ENCODE measurements around the gene ROBO4.

The ROBO4 gene

DNA sequence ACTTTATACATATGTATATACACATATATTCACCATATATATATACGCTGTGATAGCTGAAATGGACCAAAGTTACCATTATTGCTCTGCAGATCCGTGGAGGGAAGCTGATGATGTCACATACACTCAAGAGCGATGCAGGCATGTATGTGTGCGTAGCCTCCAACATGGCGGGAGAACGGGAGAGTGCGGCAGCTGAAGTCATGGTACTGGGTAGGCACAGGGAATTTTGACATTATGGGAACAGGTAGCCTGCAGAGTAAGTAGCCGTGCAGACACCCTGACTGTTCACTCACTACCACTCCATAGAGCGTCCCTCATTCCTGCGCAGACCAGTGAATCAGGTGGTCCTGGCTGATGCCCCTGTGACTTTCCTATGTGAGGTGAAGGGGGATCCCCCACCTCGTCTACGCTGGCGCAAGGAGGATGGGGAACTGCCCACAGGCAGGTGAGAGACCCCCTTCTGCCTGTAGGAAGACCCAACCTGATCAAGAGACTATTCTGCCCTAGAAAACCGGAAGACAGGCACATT lies 27.7 kb downstream of the ROBO4 start:
- DNase-seq: no peak

DNA sequence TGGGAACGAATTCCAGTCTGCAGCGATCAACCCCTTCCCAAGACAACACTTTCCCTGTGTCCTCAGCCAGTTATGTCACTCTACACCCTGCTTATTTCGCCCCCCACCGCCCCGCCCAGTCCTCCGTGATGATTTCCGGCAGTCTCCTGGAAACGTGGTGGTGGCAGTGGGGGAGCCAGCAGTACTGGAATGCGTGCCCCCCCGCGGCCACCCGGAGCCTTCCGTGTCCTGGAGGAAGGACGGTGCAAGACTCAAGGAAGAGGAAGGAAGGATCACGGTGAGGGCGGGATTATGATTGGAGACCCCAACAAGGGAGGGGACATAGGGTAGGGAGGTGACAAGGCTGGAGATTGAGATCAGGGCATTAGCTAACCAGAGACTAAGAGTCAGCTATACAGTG lies 28.3 kb downstream of the ROBO4 start:
- DNase-seq: no peak

DNA sequence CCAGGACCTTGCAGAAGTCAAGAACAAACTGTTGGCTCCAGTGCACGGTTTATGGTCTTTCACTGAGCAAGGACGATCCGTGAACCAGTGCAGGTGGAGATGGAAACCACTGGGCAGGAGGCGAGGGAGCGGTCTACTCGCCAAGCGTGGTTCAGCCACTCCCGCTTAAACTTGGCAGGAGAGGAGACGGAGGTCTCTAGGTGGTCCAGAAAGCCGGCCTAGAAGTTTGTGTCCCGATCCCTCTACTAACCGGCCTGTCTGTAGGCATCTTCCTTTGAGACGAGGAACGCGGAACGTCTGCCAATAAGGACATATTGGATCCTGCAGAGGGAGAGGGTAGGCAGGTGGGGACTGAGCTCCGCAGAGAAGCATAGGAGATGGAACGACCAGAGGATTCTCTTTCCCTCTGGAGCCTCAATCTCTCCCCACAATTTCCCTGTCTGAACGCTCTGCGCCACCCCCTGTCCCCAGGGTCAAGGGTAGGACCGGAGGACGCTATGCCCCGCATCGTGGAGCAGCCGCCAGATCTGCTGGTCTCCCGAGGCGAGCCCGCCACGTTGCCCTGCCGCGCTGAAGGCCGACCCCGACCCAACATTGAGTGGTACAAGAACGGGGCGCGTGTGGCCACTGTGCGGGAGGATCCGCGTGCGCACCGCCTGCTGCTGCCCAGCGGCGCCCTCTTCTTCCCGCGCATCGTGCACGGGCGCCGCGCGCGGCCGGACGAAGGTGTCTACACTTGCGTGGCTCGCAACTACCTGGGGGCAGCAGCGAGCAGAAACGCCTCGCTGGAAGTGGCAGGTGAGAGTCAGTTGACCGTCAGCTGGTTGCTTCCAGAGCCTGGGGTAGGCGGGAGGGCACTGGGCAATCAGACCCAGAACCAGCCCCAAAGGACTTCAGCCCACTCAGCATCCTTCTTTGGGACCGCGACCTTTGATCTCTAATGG lies 29.1 kb downstream of the ROBO4 start:
- no peak for DNase-seq

DNA sequence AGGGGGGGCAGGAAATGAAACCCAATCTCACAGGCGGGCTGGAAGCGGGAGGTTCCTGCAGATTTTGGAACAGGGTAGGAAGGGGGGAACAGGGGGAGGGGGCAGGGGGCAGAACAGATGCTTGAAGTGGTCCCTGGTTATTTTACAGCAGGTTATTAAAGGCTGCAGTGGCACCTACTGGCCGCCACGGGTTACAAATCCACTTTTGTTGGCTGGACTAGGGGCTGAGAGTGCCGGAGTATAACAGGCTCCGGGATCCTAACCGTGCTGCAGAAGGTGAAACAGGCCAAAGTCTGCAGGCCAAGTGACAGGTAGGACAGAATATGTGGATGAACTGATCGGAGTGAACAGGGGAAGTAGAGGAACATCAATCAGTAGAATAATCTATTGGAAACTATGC lies 30.0 kb downstream of the ROBO4 start:
- peak; percentile 58 for DNase-seq

DNA sequence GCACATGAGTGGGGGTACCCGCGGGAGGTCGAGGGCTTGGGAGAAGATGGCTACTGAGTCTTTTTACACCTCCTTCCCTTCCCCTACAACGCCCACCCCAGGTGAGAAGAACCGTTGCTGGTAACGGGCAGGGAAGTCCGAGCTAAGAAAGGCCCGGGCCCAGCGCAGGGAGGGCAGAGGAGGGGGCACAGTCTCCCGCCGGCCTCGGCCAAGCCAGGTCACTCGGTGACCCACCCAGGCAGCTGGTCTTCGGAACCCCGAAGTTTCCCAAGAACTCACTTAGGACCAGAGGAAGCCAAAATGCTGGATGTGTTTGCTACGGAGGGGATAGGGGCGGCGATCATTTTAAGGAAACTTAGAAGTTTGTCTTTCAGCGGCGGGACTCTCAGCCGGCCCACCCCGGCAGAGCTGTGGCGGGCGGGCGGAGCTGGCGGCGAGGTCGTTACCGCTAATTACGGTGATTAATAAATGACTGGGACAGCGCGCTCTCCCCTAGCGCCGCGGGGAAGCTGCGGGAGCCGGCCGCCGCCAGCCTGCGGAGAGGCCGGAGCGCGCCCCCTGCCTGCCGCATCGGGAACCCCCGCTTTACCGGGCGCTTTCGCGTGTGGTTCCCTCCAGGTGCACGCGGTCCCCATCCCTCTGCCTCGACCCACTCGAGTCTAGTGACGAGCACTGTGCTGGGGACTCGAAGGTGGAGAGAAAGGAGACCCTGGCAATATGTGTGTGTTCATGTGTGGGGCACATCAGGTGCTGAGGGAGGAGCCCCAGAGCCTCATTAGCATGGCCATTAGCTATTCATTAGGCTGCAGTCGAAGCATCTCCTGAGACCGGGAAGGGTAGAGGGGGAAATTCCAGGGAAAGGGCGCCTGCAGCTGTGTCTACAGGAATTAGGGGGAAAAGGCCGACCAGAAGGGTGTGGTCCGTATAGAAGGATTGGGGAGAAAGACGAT lies 31.5 kb downstream of the ROBO4 start:
- DNase-seq: no peak

DNA sequence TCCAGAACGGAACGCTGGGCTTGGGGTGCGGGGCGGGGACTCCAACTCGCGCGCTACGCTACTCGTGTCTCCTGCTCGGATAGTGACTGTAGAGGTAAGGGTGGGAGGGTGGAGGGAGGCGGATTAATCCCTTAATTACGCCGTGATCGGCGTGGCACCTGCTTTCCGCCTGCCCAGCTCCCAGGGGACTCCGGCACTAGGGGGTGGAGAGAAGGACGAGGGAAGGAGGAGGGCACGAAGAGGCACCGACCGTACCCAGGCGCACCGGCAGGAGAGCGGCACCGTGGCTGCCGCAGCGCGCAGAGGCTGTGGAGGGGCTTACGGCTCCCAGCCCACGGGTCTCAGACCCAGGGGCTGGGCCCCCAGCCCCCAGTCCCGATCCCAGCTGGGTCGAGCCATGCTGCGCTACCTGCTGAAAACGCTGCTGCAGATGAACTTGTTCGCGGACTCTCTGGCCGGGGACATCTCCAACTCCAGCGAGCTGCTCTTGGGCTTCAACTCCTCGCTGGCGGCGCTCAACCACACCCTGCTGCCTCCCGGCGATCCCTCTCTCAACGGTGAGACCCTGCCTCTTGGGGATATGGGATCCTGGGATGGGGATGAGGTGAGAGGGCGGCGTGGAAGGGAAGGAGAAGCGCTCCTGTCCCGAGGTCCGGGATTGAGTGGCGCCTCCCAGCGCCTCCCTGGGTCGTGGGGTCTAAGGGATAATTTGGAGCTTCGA lies 32.3 kb downstream of the ROBO4 start, which contains the start of gene ROBO3:
Gene ROBO3, plus strand, starts transcription at position 252 of the 721 bp plus-strand sequence. Its CDS starts 146 bp downstream, at position 398.
- no peak for DNase-seq

DNA sequence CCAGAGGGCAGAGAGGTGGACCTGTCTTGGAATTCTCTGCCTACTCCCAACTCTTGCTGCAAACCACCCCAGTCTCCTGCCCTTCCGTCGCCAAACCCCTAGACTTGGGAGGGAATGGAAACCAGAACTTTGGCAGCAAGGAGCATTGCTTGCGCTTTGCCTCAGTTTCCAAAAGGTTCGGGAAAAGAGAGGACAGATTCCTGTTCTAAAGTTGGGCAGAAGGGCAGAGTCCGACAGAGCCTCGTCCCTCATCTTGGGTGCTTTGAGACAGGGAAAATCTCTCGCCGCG lies 32.8 kb downstream of the ROBO4 start:
- DNase-seq: no peak

DNA sequence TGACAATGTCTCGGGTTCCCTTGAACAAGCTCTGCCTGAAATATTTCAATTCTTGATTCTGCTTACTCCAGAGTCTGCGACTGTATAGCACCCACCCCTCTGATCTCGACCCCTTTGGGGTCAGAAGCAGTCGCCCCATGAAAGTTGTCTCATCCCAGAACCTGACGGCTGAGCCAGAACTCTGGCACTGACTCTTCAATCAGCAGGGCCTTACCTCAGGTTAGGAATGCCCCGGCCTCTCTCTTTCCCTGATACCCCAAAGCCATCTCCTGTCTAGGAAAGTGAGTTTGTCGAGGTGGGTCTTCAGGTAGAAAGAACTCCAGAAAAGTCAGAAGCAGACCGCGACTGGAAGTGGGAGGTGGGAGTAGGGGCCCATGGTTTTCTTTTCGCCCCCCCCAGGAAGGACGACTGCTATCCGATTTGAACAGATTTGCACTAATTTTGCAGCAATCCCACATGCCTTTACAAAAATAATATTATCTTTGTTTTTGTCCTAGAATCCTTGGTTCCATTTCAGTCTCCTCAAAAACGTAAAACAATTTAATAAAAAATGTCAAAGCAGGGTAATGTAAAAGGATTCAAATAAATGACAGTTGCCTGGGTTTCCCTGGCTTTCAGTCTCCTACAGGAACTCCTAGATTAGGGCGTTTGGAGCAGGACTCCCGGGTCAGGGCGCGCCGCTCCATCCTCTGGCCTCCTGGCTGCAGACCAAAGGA lies 33.3 kb downstream of the ROBO4 start:
- no peak for DNase-seq

DNA sequence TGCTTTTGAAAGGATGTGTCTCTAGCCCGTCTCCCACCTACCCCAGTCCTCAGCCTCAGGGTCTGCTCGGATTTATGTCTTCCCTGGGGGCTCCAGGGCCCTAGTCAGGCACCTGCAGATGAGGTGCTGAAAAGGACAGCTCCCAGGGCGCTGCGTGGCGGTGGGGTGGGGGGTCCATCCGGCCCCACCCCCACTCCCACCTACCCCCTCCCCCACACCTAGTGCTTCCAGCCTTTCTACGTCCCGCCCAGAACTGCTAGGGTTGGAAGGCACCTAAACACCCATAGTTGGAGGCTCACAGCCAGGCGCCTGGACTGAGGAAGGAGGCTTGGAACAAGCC lies 33.9 kb downstream of the ROBO4 start:
- no peak for DNase-seq

DNA sequence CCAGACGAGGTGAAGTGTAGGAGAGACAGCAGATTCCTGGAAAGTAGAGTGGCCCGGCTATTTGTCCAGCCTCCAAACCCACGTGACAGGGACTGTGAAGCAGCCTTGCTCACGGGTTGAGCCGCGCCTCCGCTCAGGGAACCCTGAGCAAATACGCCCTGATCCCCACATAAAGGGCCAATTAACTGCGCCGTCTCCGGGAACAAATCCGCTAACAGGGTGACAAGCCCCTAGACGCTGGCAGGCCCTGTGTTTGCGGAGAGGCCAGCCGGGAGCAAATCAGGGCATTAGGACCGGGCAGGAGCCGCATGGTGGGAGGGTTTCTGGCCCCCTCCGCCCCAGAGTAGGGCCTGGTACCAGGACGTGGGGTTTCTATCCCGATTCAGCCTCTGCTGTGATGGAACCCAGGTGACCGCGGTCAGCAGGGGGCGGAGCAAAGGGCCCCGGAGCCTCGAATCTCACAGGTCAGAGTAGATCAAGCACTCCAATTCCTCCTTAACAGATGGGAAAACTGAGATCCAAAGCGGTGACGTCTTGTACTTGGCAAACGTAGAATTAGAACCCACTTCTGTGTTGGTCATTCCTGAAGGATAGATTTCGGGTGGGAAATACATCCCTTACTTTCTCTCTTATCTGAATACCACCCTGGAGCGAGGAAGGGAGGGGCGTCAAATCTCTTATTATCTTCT lies 34.4 kb downstream of the ROBO4 start:
- DNase-seq: no peak

DNA sequence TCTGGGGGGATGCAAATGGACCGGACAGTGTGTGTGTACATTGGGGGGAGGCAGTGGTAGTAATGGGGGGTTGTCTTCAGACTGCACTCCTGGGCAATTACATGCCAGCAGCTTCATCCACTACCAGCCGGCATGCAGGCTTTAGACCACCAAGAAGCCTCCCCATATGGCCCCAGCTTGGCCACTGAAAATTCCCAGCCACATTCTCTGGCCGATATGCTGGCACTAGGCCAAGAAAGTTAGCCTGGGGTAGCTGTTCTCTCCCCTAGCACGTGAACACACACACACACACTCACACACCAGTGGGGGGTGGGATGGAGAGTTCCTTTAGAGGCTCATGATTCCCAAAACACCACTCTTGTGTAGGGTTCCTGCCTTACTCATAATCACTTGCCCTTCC lies 36.0 kb downstream of the ROBO4 start:
- DNase-seq: no peak

DNA sequence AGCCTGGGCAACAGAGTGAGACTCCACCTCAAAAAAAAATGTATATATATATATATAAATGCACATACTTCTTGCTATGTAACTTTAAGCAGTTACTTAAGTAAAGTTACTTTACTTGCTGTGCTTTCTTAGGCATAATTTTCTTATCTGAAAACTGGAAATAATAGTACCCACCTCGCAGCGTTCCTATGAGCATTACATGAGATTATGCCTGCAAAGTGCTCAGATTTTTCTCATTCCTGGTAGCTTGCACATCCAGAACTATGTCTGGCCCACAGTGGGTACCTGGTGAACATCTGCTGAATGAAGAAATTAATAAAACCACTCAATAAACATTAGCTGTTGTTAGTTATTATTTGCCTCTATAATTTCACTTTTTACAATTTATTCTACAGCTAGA lies 38.5 kb downstream of the ROBO4 start:
- no peak for DNase-seq

DNA sequence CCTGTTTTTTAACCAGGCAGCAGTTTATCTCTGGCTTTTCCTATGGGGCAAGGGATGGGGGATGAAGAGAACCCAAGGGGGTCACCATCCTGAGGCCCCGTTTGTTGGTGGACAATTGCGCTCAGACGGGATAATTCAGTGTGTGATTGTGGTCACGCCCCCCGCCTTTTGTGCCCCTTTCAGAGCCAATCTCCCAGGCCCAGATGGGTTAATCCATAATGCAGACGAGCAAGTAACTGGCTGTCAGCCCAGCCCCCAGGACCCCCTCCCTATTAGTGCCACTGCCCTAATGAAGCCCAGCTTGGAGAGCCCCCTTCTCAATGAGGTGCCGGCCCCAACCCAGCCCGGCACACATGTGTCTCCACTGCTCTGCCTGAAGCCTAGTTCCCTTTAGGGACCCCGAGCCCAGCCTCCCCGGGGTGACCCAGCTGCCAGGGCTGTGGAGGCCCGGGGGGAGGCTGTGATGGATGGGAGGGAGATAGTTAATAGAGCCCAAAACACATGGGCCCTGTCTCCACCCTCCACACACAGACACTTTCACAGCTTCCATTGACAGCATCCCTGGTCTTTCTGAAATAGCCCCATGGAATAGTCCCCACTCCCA lies 51.5 kb downstream of the ROBO4 start:
- no peak for DNase-seq

DNA sequence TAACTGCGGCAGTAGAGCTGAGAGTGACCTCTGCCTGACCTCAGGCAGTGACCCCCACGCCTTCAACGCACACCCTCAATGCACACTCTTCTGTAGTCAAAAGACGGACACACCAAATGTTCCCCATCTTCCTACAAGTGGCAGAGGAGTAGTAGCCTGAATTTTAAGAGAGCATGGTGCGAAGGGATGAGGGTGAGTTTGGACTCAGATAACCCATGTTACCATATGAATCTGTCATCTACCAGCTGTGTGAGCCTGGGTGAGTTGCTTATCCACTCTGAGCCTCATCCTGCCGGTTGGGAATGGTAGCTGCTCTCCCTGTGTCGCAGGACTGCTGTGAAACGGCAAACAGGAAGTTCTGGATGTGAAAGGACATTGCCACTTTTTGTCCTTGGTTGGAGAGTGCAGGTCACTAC lies 53.0 kb downstream of the ROBO4 start:
- DNase-seq: no peak

DNA sequence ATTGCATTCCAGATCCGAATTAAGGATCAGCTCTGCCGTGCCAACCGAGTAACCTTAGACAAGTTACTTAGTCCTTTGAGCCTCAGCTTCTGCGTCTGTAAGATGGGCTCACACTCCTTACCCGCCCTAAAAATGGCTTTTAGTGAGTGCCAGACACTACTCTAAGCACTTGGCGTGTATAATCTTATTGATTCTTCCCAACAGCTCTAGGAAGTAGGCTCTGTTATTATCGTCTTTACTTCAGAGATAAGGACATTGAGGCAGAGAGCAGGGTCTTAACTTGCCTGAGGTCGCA lies 54.1 kb downstream of the ROBO4 start:
- no peak for DNase-seq

DNA sequence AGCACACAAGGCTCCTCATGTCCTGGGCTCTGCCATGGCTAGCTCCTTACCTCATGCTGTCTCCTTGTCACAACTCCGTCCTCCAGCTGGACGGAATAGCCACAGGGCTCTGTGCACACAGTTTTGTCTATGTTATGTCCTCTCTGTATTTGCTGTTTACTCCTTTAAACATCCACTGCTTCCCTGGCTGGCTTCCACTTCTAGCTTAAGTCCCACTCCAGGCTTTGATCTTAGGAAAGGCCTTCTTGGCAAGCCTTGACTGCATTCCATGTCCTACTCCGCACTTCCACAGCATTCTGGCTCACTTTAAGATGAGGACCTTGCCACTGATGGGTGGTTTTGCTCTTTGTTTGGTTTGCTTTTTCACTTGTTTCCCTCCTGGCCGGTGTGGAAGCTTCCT lies 55.4 kb downstream of the ROBO4 start:
- DNase-seq: no peak

DNA sequence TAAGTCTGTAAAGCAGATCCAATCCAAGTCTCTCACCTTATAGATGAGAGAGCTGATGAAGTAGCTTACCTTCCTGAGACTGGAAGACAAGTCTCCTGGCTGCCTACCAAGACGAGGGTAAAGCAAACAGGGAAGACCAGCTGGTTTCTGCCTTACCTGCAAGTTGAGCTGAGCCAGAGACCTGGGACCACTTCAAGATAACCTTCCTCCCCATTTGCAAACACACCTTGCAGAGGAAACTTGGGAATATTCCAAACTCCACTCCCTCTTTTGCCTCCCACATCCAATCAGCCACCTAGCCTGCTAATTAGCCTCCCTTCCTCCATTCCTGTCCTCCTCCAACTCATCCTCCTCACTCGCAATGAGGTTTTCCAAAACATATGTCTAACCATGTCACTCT lies 55.8 kb downstream of the ROBO4 start:
- DNase-seq: no peak

DNA sequence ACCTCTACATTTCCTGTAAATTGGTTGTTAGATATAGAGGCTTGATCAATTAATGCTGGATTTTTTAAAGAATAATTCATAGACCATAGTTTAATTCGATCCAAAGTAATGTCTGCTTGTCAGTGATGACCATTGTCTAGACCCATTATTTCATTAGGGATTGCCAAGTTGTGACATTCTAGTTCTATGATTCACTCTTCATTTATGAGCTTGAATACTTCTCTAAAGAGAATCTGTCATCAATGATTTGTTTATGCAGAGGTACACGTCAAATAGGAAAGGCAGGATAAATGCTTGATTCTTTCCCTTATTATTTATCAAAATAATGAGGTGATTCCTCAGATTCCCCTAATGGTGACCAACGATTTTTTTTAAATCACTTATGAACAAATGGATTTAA lies 56.5 kb downstream of the ROBO4 start:
- DNase-seq: no peak

DNA sequence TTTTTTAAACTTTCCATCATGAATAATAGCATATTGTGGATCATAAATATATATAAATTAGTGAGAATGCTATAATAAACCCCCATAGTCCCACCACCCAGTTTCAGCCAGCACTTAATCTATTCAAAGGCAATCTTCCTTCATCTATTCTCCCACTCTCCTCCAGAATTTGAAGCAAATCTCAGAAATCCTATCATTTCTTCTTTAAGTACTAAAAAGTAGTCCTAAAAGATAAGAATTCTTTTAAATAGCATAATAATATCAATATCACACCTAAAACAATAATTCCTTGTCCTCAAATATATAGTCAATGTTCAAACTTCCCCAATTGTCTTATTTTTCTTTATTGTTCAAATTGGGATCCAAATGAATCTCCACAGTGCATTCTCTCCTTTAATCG lies 57.0 kb downstream of the ROBO4 start:
- DNase-seq: no peak

DNA sequence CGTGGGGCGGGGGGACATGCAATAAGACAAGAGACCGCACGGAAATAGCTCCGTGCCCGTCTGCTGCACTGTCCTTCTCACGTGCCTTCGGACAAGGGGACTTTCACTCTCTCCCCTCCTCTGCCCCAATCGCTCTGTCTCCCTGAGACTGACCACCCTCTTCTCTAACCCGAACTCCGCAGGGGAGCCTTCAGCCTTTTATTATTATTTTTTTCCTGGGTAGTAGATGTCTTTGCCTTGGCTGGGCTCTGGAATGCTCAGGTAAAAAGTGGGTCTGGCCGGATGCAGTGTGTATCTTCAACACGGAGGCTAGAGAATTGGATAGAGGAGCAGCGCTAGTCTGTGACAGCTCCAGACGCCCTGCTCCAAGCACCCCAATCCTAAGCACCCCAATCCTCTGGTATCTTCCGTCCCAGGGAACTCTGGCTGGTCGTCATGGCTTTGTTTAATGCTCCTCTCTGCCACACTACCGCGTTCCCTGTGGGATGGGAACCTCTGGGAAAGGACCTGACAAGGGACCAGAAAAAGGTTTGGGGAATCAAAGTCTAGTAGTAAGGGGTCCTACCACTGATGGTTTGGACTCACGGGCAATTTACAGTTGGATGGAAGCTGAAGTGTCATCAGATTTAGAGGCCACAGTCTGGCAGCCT lies 57.6 kb downstream of the ROBO4 start:
- no peak for DNase-seq
